Astrocyte of the hippocampus (primary cell): ENCODE results near the gene TOMM6.

ENCODE experiments used
- DNase-seq: peaks from one replicate; pipeline ENCODE4 v3.0.0; 2011; ENCODE audit warnings: low read depth, low spot score

TOMM6 gene

GRCh38 chr6:41823178-41823577, 35.7 kb downstream of the TOMM6 start:
- no peak for DNase-seq

- peak; percentile 23 for DNase-seq
These were observed 37.4 kb downstream of the TOMM6 start for GRCh38 chr6:41824571-41825569.

- DNase-seq, result no peak
These were observed 39.0 kb downstream of the TOMM6 start for GRCh38 chr6:41826343-41827022.

GRCh38 chr6:41832263-41832662, 44.8 kb downstream of the TOMM6 start:
- no peak for DNase-seq

GRCh38 chr6:41836022-41836659, 48.6 kb downstream of the TOMM6 start:
- peak; percentile 42 for DNase-seq

GRCh38 chr6:41836660-41837052, 49.2 kb downstream of the TOMM6 start:
- DNase-seq, result peak; percentile 5
